Activated T-helper 17 cell treated with anti-CD3 and anti-CD28 coated beads, Interleukin-2, amount 50 U/mL, for 72 hours (primary cell): ENCODE measurements around the gene ARHGEF7. TPM values are rescaled to one million over a fixed set of nuclear protein-coding genes. Genes with fewer than 3 reads are reported as not detected.
"Not testable (repeated sequence)": the region's sequence is repeated elsewhere in the genome, so short reads cannot be mapped to it uniquely, and the experiment has no call there.

Source experiments
- ATAC-seq: fragments of 150-1000 bp; cut with Tn5 transposase; replicated peaks from 2 replicates; pipeline ENCODE4 v1.10.0; 2021; ENCODE audit warnings: mild to moderate bottlenecking, moderate library complexity
- H3K27ac Mint-ChIP-seq: one replicate; pipeline ENCODE4 v1.8.0; 2022; ENCODE audit warnings: mixed read lengths
- H3K27me3 Mint-ChIP-seq: one replicate; pipeline ENCODE4 v1.8.0; 2022; ENCODE audit warnings: mixed read lengths
- H3K36me3 Mint-ChIP-seq: one replicate; pipeline ENCODE4 v1.8.0; 2022; ENCODE audit warnings: low read depth, mild to moderate bottlenecking, mixed read lengths
- H3K4me1 Mint-ChIP-seq: one replicate; pipeline ENCODE4 v1.8.0; 2022; ENCODE audit warnings: mixed read lengths
- H3K4me3 Mint-ChIP-seq: one replicate; pipeline ENCODE4 v1.8.0; 2022; ENCODE audit warnings: mild to moderate bottlenecking, mixed read lengths
- H3K9me3 Mint-ChIP-seq: one replicate; pipeline ENCODE4 v1.8.0; 2022; ENCODE audit warnings: mixed read lengths
- total RNA-seq, 2 donors: library from RNA; stranded (reverse); gene quantifications; one replicate each; pipeline ENCODE4 v1.2.3, GENCODE V29; 2022

ARHGEF7 gene
- total RNA-seq = 100 to 1,000 TPM in 1 of 2 donors, 10 to 100 TPM in 1; 70.2 to 127 TPM

GRCh38 chr13:111115061-111115964, at the start of gene ARHGEF7:
TSS of gene ARHGEF7 (plus strand) at chr13:111115310. CDS start at chr13:111115527, 217 bp downstream.
- H3K4me1 Mint-ChIP-seq = no peaks in the 10 kb centered on the region
- H3K27ac Mint-ChIP-seq = no peak within 1 kb of the TSS
- ATAC-seq = peak; percentile 51
- peaks cover 7% of the 10 kb centered on the region for H3K36me3 Mint-ChIP-seq
- peaks cover 60% of the 10 kb centered on the region for H3K27me3 Mint-ChIP-seq
- peak within 1 kb of the TSS; percentile 76 for H3K4me3 Mint-ChIP-seq
- no peaks in the 10 kb centered on the region for H3K9me3 Mint-ChIP-seq

GRCh38 chr13:111065698-111066097, 49.4 kb upstream of the ARHGEF7 start:
- Mint-ChIP-seq H3K4me1 (peaks cover 4% of the 10 kb centered on the region), H3K27ac (no peak overlapping the region), H3K9me3 (peaks cover 2% of the 10 kb centered on the region), H3K4me3 (no peak overlapping the region), H3K36me3 (no peaks in the 10 kb centered on the region), H3K27me3 (peaks cover 40% of the 10 kb centered on the region)
- no peak for ATAC-seq

- ATAC-seq = no peak
- no peak overlapping the region for H3K27ac Mint-ChIP-seq
- H3K4me3 Mint-ChIP-seq = peak overlapping the region; percentile 66
- peaks cover 46% of the 10 kb centered on the region for H3K27me3 Mint-ChIP-seq
- peaks cover 8% of the 10 kb centered on the region for H3K9me3 Mint-ChIP-seq
- H3K36me3 Mint-ChIP-seq = no peaks in the 10 kb centered on the region
- H3K4me1 Mint-ChIP-seq = peaks cover 4% of the 10 kb centered on the region
Observed at GRCh38 chr13:111066544-111066943, 48.6 kb upstream of the ARHGEF7 start.

- H3K36me3 Mint-ChIP-seq = no peaks in the 10 kb centered on the region
- peaks cover 14% of the 10 kb centered on the region for H3K9me3 Mint-ChIP-seq
- peaks cover 8% of the 10 kb centered on the region for H3K4me1 Mint-ChIP-seq
- peak overlapping the region; percentile 66 for H3K4me3 Mint-ChIP-seq
- peaks cover 47% of the 10 kb centered on the region for H3K27me3 Mint-ChIP-seq
- no peak for ATAC-seq
- H3K27ac Mint-ChIP-seq = no peak overlapping the region
Observed at GRCh38 chr13:111068009-111068350, 47.1 kb upstream of the ARHGEF7 start.

DNA sequence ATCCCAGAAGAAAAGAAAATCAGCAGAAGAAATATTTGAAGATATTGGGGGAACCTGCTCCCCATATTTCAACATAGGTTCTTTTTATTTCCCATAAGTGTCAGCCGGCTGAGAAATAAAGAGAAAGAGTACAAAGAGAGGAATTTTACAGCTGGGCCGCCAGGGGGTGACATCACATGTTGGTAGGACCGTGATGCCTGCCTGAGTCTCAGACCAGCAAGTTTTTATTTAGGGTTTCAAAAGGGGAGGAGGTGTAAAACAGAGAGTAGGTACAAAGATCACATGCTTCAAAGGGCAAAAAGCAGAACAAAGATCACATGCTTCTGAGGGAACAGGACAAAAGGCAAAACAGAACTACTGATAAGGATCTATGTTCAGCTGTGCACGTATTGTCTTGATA, 44.0 kb upstream of the ARHGEF7 start:
- not testable (repeated sequence) for H3K4me3 Mint-ChIP-seq, H3K27ac Mint-ChIP-seq, H3K36me3 Mint-ChIP-seq, ATAC-seq, H3K4me1 Mint-ChIP-seq
- H3K9me3 Mint-ChIP-seq = peaks cover 27% of the 10 kb centered on the region
- peaks cover 29% of the 10 kb centered on the region for H3K27me3 Mint-ChIP-seq

DNA sequence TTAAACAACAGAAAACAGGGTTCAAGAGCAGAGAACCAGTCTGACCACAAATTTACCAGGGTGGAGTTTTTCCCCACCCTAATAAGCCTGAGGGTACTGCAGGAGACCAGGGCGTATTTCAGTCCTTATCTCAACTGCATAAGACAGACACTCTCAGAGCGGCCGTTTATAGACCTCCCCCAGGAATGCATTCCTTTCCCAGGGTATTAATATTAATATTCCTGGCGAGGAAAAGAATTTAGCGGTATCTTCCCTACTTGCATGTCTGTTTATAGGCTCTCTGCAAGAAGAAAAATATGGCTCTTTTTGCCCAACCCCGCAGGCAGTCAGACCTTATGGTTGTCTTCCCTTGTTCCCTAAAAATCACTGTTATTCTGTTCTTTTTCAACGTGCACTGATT, 43.6 kb upstream of the ARHGEF7 start:
- H3K27me3 Mint-ChIP-seq = peaks cover 25% of the 10 kb centered on the region
- H3K4me1 Mint-ChIP-seq, H3K27ac Mint-ChIP-seq, H3K4me3 Mint-ChIP-seq, H3K36me3 Mint-ChIP-seq, ATAC-seq: not testable (repeated sequence)
- peaks cover 27% of the 10 kb centered on the region for H3K9me3 Mint-ChIP-seq

- peaks cover 14% of the 10 kb centered on the region for H3K27me3 Mint-ChIP-seq
- H3K4me1 Mint-ChIP-seq = peaks cover 4% of the 10 kb centered on the region
- no peak overlapping the region for H3K27ac Mint-ChIP-seq
- peaks cover 27% of the 10 kb centered on the region for H3K9me3 Mint-ChIP-seq
- H3K4me3 Mint-ChIP-seq = no peak overlapping the region
- ATAC-seq = no peak
- H3K36me3 Mint-ChIP-seq = no peaks in the 10 kb centered on the region
Observed at GRCh38 chr13:111074826-111075225, 40.3 kb upstream of the ARHGEF7 start.

- Mint-ChIP-seq H3K4me3 (no peak overlapping the region), H3K36me3 (no peaks in the 10 kb centered on the region), H3K9me3 (peaks cover 19% of the 10 kb centered on the region), H3K27ac (no peak overlapping the region), H3K4me1 (peaks cover 4% of the 10 kb centered on the region), H3K27me3 (peaks cover 6% of the 10 kb centered on the region)
- ATAC-seq = no peak
Observed at GRCh38 chr13:111076155-111077013, 38.7 kb upstream of the ARHGEF7 start.

GRCh38 chr13:111079375-111079774, 35.7 kb upstream of the ARHGEF7 start:
- Mint-ChIP-seq H3K9me3 (peaks cover 4% of the 10 kb centered on the region), H3K27ac (no peak overlapping the region), H3K27me3 (peaks cover 6% of the 10 kb centered on the region), H3K4me3 (no peak overlapping the region), H3K4me1 (no peaks in the 10 kb centered on the region), H3K36me3 (no peaks in the 10 kb centered on the region)
- ATAC-seq = no peak

DNA sequence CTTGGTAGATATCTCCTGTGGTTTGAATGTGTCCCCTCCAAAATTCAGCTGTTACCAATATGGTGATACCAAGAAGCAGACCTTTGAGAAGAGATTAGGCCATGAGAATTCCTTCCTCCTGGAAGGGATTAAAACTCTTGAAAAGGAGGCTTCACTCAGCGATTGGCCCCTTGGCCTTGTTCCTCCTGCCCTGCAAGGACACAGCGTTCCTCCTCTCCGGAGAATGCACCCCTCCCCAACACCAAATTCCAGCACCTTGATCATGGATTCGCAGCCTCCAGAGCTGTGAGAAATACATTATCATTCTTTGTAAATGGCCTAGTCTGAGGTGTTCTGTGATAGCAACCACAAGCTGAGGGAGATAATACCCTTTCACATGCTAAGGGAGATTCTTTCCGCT, 34.5 kb upstream of the ARHGEF7 start:
- no peak overlapping the region for H3K27ac Mint-ChIP-seq

GRCh38 chr13:111082240-111082639, 32.9 kb upstream of the ARHGEF7 start:
- Mint-ChIP-seq H3K36me3 (no peaks in the 10 kb centered on the region), H3K4me1 (no peaks in the 10 kb centered on the region), H3K9me3 (no peaks in the 10 kb centered on the region), H3K4me3 (no peak overlapping the region), H3K27ac (no peak overlapping the region), H3K27me3 (peaks cover 9% of the 10 kb centered on the region)
- no peak for ATAC-seq

More for the DNA sequence above, 34.5 kb upstream of the ARHGEF7 start:
- ATAC-seq = no peak
- Mint-ChIP-seq H3K9me3 (no peaks in the 10 kb centered on the region), H3K27me3 (peaks cover 9% of the 10 kb centered on the region), H3K36me3 (no peaks in the 10 kb centered on the region), H3K4me3 (no peak overlapping the region), H3K4me1 (no peaks in the 10 kb centered on the region)

DNA sequence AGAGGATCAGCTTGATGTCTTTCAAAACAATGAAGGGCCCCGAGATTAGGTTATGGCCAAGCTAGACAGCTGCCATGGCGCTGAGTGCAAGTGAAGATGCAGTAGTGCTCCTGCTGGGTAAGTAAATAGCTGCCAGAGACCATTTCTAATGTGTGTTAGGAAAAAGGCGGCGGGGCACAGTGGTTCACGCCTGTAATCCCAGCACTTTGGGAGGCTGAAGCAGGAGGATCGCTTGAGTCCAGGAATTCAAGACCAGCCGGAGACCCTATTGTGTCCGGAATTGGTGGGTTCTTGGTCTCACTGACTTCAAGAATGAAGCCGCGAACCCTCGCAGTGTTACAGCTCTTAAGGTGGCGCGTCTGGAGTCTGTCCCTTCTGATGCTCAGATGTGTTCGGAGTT, 32.3 kb upstream of the ARHGEF7 start:
- H3K27me3 Mint-ChIP-seq, H3K4me1 Mint-ChIP-seq, H3K9me3 Mint-ChIP-seq, H3K4me3 Mint-ChIP-seq, H3K36me3 Mint-ChIP-seq, ATAC-seq, H3K27ac Mint-ChIP-seq: not testable (repeated sequence)

DNA sequence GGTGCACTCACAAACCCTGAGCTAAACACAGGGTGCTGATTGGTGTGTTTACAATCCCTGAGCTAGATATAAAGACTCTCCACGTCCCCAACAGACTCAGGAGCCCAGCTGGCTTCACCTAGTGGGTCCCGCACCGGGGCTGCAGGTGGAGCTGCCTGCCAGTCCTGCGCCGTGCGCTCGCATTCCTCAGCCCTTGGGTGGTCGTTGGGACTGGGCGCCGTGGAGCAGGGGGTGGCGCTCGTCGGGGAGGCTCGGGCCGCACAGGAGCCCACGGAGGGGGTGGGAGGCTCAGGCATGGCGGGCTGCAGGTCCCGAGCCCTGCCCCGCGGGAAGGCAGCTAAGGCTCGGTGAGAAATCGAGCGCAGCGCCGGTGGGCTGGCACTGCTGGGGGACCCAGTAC, 31.4 kb upstream of the ARHGEF7 start:
- H3K27me3 Mint-ChIP-seq = not testable (repeated sequence)

DNA sequence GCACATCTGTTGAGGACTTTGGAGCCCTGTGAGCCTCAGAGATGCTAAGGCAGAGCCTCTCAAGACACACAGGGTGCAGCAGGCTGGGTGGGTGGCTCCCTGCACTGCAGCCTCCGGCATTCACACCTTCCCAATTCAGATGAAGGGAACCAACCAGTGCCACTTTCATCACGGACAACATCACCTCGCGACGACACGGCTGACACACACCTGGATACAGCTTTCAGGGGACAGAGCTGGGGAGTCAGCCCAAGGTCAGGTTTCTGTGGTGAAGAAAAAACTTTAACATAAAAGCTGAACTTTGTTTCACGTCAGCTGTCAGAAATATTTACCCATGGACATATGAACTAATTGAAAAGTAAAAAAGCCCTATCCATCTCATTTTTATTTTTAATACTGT, 24.9 kb upstream of the ARHGEF7 start:
- no peak for ATAC-seq
- Mint-ChIP-seq H3K9me3 (no peaks in the 10 kb centered on the region), H3K4me3 (no peak overlapping the region), H3K27me3 (peaks cover 16% of the 10 kb centered on the region), H3K27ac (no peak overlapping the region), H3K36me3 (no peaks in the 10 kb centered on the region), H3K4me1 (no peaks in the 10 kb centered on the region)

More for the DNA sequence above, 31.4 kb upstream of the ARHGEF7 start:
- not testable (repeated sequence) for H3K4me3 Mint-ChIP-seq, H3K27ac Mint-ChIP-seq, H3K9me3 Mint-ChIP-seq, H3K4me1 Mint-ChIP-seq, H3K36me3 Mint-ChIP-seq, ATAC-seq

DNA sequence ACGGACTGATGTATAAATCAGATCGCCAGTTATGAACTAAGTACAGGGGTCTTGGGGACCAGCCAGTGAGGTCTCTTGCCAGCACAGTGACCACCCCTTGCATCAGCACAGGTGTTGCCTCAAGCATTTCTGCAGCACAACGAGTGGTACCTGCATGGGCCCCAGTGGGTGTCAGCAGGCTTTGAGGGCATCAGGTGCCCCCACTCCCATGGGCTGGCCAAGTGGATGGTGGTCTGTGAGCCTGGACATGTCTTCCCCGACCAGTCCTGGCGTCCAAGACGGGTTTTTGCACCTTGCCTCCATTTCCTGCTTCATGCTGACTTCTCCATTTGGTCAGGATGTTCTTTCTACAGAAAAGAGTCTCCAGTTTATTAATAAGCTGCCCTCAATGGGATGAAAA, 22.4 kb upstream of the ARHGEF7 start:
- ATAC-seq = no peak
- Mint-ChIP-seq H3K4me3 (no peak overlapping the region), H3K36me3 (no peaks in the 10 kb centered on the region), H3K27me3 (peaks cover 33% of the 10 kb centered on the region), H3K27ac (no peak overlapping the region), H3K9me3 (no peaks in the 10 kb centered on the region), H3K4me1 (no peaks in the 10 kb centered on the region)
